H1 (cell line): ENCODE measurements around the gene ITGB2.

Experiments
- CHD1 ChIP-seq: IDR thresholded peaks from 2 replicates; pipeline ENCODE4 v1.6.1; 2012; ENCODE audit warnings: low read depth, low read length, improper control_type of control experiment
- EP300 ChIP-seq, 2 experiments: IDR thresholded peaks; 1 replicate in 1 of 2; 2 replicates in 1 of 2; pipeline ENCODE4 v1.6.1; 2011 to 2012; ENCODE audit warnings: low read depth in 2 of 2, low read length in 2 of 2, mild to moderate bottlenecking in 2 of 2, borderline replicate concordance in 1 of 2, inconsistent platforms in 1 of 2, moderate library complexity in 1 of 2
- JUN ChIP-seq: IDR thresholded peaks from 2 replicates; pipeline ENCODE4 v1.6.1; 2011; ENCODE audit warnings: low read depth, mild to moderate bottlenecking, improper control_type of control experiment, low read length
- MAFK ChIP-seq: IDR thresholded peaks from 2 replicates; pipeline ENCODE4 v1.6.1; 2012; ENCODE audit warnings: low read depth, mild to moderate bottlenecking, improper control_type of control experiment, low read length
- NRF1 ChIP-seq: IDR thresholded peaks from 2 replicates; pipeline ENCODE4 v1.6.1; 2011; ENCODE audit warnings: mild to moderate bottlenecking, low read depth, low read length, improper control_type of control experiment
- POLR2A ChIP-seq, 2 experiments: IDR thresholded peaks; 1 replicate in 1 of 2; 2 replicates in 1 of 2; pipeline ENCODE4 v1.6.1; 2011; ENCODE audit warnings: low read depth in 2 of 2, low read length in 2 of 2, mild to moderate bottlenecking in 2 of 2; ENCODE audit errors: control extremely low read depth in 1 of 2
- POLR2AphosphoS5 ChIP-seq: IDR thresholded peaks from 2 replicates; pipeline ENCODE4 v1.6.1; 2011; ENCODE audit warnings: low read depth, low read length
- ZNF274 ChIP-seq: IDR thresholded peaks from 2 replicates; pipeline ENCODE4 v1.7.0; 2012; ENCODE audit warnings: low read length, borderline replicate concordance; ENCODE audit errors: extremely low read depth
- TF ChIP-seq, protein P1 (sequence below), 3 experiments: IDR thresholded peaks; 1 replicate in 2 of 3; 2 replicates in 1 of 3; pipeline versions ENCODE4 v1.5.1 to v1.6.1; 2011; ENCODE audit warnings: low read length in 3 of 3, mild to moderate bottlenecking in 3 of 3, inconsistent platforms in 2 of 3, low read depth in 1 of 3, moderate library complexity in 1 of 3; ENCODE audit not compliant: insufficient read depth in 1 of 3; ENCODE audit errors: control extremely low read depth in 1 of 3

DNA sequence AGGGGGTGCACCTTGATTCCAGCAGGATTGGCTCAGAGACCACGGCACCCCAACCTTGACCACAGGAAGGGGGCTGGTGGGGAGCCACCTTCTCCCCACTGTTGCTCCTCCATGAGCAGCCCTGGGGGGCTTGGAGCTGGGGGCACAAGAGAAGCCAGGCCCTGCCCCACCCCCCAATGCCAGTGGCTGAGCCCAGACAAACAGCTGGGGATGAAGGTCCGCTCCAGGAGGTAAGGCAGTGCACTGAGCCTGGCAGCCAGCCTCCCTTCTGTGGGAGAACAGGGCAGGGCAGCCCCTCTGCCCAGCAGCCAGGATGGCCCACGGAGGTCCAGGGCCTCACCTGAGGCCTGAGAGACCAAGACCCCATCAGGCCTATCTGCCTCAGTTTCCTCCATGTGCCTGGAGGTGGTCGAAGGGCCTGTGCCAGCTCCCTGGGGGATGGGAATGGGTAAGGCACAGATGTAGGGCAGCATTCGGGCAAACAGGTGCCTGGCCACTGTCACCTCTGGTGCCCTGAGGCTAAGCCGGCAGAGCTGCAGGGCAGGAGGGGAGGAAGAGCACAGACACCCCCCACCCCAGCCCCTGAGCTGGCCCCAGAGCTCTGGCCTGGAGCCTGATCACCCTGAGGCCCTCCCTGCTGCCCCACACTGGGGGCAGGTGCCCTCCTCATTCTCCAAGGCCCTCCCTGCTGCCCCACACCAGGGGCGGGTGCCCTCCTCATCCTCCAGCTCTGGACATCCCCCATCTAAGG, 7.1 kb downstream of the ITGB2 start:
- TF ChIP-seq, protein P1, sequence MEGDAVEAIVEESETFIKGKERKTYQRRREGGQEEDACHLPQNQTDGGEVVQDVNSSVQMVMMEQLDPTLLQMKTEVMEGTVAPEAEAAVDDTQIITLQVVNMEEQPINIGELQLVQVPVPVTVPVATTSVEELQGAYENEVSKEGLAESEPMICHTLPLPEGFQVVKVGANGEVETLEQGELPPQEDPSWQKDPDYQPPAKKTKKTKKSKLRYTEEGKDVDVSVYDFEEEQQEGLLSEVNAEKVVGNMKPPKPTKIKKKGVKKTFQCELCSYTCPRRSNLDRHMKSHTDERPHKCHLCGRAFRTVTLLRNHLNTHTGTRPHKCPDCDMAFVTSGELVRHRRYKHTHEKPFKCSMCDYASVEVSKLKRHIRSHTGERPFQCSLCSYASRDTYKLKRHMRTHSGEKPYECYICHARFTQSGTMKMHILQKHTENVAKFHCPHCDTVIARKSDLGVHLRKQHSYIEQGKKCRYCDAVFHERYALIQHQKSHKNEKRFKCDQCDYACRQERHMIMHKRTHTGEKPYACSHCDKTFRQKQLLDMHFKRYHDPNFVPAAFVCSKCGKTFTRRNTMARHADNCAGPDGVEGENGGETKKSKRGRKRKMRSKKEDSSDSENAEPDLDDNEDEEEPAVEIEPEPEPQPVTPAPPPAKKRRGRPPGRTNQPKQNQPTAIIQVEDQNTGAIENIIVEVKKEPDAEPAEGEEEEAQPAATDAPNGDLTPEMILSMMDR (IDR thresholded peaks at IDR 0.05; ENCODE audit: control extremely low read depth in 1 of 3, insufficient read depth in 1 of 3, low read depth in 1 of 3, low read length in 3 of 3) = no peak
- no peak for TF ChIP-seq CHD1
- TF ChIP-seq EP300 (IDR thresholded peaks at IDR 0.05; ENCODE audit: borderline replicate concordance in 1 of 2, low read depth in 2 of 2, low read length in 2 of 2) = no peak
- TF ChIP-seq NRF1 = no peak
- no peak for TF ChIP-seq POLR2A (IDR thresholded peaks at IDR 0.05; ENCODE audit: control extremely low read depth in 1 of 2, low read depth in 2 of 2, low read length in 2 of 2)
- TF ChIP-seq POLR2AphosphoS5 = no peak
- TF ChIP-seq MAFK = no peak
- TF ChIP-seq JUN = no peak
- no peak for TF ChIP-seq ZNF274
